MM.1S (cell line): ENCODE data around the gene PIGM.

Experiments used
- DNase-seq: peaks from one replicate; pipeline ENCODE4 v3.0.0-alpha.2; 2015
- H2AFZ ChIP-seq: fragments of 300-600 bp; sonication (generic); 2 replicates; pipeline ENCODE4 v1.6.0; 2016; ENCODE audit warnings: antibody characterized with exemption, low read length
- H3F3A ChIP-seq: fragments of 300-600 bp; sonication (generic); 2 replicates; pipeline ENCODE4 v1.6.1; 2016; ENCODE audit warnings: mild to moderate bottlenecking, antibody characterized with exemption, low read length, moderate library complexity, mixed read lengths; ENCODE audit not compliant: insufficient read depth
- H3K27ac ChIP-seq: fragments of 300-600 bp; sonication (generic); 2 replicates; pipeline ENCODE4 v1.5.1; 2016; ENCODE audit warnings: mild to moderate bottlenecking, low read length
- H3K27me3 ChIP-seq: fragments of 300-600 bp; sonication (generic); replicated peaks from 2 replicates; pipeline ENCODE4 v1.6.0; 2016; ENCODE audit warnings: low read length; ENCODE audit not compliant: insufficient read depth
- H3K36me3 ChIP-seq: fragments of 300-600 bp; sonication (generic); replicated peaks from 2 replicates; pipeline ENCODE4 v1.6.1; 2016; ENCODE audit warnings: mild to moderate bottlenecking, low read length, mixed read lengths; ENCODE audit not compliant: insufficient read depth
- H3K4me1 ChIP-seq: fragments of 300-600 bp; sonication (generic); 2 replicates; pipeline ENCODE4 v1.6.1; 2016; ENCODE audit warnings: low read length, mixed read lengths
- H3K4me2 ChIP-seq: fragments of 300-600 bp; sonication (generic); 2 replicates; pipeline ENCODE4 v1.6.0; 2016; ENCODE audit warnings: low read depth, low read length
- H3K4me3 ChIP-seq: fragments of 300-600 bp; sonication (generic); 2 replicates; pipeline ENCODE4 v1.5.1; 2016; ENCODE audit warnings: low read length, mixed read lengths
- H3K79me2 ChIP-seq: fragments of 300-600 bp; sonication (generic); 2 replicates; pipeline ENCODE4 v1.6.1; 2016; ENCODE audit warnings: mixed run types, low read length, mixed read lengths
- H3K9ac ChIP-seq: fragments of 300-600 bp; sonication (generic); 2 replicates; pipeline ENCODE4 v1.6.1; 2016; ENCODE audit warnings: low read length, mixed read lengths
- H3K9me2 ChIP-seq: fragments of 300-600 bp; sonication (generic); replicated peaks from 2 replicates; pipeline ENCODE4 v1.6.1; 2016; ENCODE audit warnings: mild to moderate bottlenecking, low read length, mixed read lengths; ENCODE audit not compliant: insufficient read depth
- H3K9me3 ChIP-seq: fragments of 300-600 bp; sonication (generic); replicated peaks from 2 replicates; pipeline ENCODE4 v1.6.1; 2016; ENCODE audit warnings: mild to moderate bottlenecking, low read length, mixed read lengths; ENCODE audit not compliant: insufficient read depth
- H4K20me1 ChIP-seq: fragments of 300-600 bp; sonication (generic); 2 replicates; pipeline ENCODE4 v1.6.1; 2016; ENCODE audit warnings: mild to moderate bottlenecking, low read length, moderate library complexity, mixed read lengths; ENCODE audit not compliant: insufficient read depth
- EZH2 ChIP-seq: fragments of 300-600 bp; sonication (generic); optimal IDR thresholded peaks from 2 replicates; pipeline ENCODE3; 2017; ENCODE audit warnings: low read depth, mild to moderate bottlenecking, antibody characterized with exemption, low read length, mixed read lengths
- EZH2phosphoT487 ChIP-seq: fragments of 300-600 bp; sonication (generic); IDR thresholded peaks from 2 replicates; pipeline ENCODE4 v1.6.1; 2018; ENCODE audit warnings: antibody characterized with exemption, low read length
- TF ChIP-seq, protein P1 (sequence below): fragments of 300-600 bp; sonication (generic); IDR thresholded peaks from 2 replicates; pipeline ENCODE4 v1.5.1; 2016; ENCODE audit warnings: antibody characterized with exemption, low read length, mixed read lengths

The PIGM gene

DNA sequence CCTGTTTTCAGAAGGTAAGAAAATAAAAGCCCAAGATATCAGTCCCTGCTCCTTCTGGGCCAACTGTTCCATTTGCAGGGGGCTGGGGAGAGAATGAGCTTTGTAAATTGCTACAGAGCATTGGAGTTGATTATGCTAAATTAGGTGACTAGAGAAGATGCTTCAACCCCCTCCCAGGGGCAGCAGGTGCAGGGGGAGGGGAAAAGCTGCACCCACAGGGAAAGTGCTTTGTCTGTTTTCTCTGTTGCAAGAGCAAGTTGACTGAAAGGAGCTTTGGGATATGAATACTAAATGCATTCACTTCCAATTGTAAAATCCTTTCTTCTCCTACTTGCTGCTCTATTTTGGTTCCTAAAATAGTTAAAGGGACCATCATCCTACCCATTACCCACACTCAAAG, 16.5 kb upstream of the PIGM start:
- H3K27ac ChIP-seq = no peak overlapping the region
- H3K27me3 ChIP-seq = peaks cover 12% of the 10 kb centered on the region; the same call in 1 of the 2 replicates
- H2AFZ ChIP-seq = no peak overlapping the region
- H3K9me2 ChIP-seq = no peaks in the 10 kb centered on the region
- no peak overlapping the region for H3K4me3 ChIP-seq
- H3K9ac ChIP-seq = no peak overlapping the region
- TF ChIP-seq EZH2phosphoT487 (no peak), EZH2 (no peak)
- TF ChIP-seq, protein P1, sequence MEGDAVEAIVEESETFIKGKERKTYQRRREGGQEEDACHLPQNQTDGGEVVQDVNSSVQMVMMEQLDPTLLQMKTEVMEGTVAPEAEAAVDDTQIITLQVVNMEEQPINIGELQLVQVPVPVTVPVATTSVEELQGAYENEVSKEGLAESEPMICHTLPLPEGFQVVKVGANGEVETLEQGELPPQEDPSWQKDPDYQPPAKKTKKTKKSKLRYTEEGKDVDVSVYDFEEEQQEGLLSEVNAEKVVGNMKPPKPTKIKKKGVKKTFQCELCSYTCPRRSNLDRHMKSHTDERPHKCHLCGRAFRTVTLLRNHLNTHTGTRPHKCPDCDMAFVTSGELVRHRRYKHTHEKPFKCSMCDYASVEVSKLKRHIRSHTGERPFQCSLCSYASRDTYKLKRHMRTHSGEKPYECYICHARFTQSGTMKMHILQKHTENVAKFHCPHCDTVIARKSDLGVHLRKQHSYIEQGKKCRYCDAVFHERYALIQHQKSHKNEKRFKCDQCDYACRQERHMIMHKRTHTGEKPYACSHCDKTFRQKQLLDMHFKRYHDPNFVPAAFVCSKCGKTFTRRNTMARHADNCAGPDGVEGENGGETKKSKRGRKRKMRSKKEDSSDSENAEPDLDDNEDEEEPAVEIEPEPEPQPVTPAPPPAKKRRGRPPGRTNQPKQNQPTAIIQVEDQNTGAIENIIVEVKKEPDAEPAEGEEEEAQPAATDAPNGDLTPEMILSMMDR = no peak
- H3K9me3 ChIP-seq = no peaks in the 10 kb centered on the region
- no peaks in the 10 kb centered on the region for H4K20me1 ChIP-seq
- no peaks in the 10 kb centered on the region for H3F3A ChIP-seq
- peaks cover 10% of the 10 kb centered on the region for H3K4me1 ChIP-seq
- no peak for DNase-seq
- no peaks in the 10 kb centered on the region for H3K79me2 ChIP-seq
- H3K36me3 ChIP-seq = no peaks in the 10 kb centered on the region
- H3K4me2 ChIP-seq = no peak overlapping the region

DNA sequence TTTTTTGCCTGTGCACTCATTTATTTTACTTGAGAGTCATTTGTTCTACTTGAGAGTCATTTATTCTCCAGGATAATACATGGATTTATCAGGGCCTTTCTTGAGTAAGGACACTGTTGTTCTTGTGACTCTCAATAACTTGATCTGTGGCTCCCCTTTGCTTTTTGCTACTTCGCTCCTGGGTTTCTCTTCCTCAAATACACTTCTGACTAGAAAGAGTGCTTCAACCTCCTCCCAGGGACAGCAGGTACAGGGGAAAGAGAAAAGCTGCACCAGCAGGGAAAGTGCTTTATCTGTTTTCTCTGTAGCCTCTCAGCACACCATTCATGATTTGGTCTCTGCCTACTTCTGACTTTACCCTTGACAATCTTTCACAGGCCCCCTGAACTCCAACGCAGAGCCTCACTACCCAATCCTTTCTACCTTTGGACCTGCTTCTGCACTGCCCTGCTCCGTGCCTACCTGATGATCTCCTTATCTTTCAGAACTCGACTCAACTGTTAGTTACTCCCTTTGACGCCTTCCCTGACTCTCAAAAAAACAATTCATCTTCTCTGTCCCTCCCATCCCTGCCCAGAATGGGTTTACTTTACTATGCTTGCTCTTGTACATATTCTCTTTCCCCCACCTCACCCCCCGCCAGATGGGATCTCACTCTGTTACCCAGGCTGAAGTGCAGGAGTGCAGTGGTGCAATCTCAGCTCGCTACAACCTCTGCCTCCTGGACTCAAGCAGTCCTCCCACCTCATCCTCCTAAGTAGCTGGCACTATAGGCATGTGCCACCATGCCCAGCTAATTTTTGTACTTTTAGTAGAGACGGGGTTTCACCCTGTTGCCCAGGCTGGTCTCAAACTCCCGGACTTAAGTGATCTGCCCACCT, 15.6 kb upstream of the PIGM start:
- no peaks in the 10 kb centered on the region for H3K79me2 ChIP-seq
- peak overlapping the region; percentile 44 for H3K4me3 ChIP-seq
- H3F3A ChIP-seq = no peaks in the 10 kb centered on the region
- TF ChIP-seq, protein P1 = no peak
- no peak for TF ChIP-seq EZH2
- TF ChIP-seq EZH2phosphoT487 = no peak
- DNase-seq = peak; percentile 33
- peak overlapping the region; percentile 54 for H2AFZ ChIP-seq
- no peaks in the 10 kb centered on the region for H3K36me3 ChIP-seq
- H3K4me1 ChIP-seq = peaks cover 10% of the 10 kb centered on the region
- no peak overlapping the region for H3K27ac ChIP-seq
- peak overlapping the region; percentile 77 for H3K4me2 ChIP-seq
- H3K9me2 ChIP-seq = no peaks in the 10 kb centered on the region
- H3K9me3 ChIP-seq = no peaks in the 10 kb centered on the region
- peak overlapping the region; percentile 23; the same call in 1 of the 2 replicates for H3K9ac ChIP-seq
- H3K27me3 ChIP-seq = peaks cover 9% of the 10 kb centered on the region; the same call in 1 of the 2 replicates
- no peaks in the 10 kb centered on the region for H4K20me1 ChIP-seq

DNA sequence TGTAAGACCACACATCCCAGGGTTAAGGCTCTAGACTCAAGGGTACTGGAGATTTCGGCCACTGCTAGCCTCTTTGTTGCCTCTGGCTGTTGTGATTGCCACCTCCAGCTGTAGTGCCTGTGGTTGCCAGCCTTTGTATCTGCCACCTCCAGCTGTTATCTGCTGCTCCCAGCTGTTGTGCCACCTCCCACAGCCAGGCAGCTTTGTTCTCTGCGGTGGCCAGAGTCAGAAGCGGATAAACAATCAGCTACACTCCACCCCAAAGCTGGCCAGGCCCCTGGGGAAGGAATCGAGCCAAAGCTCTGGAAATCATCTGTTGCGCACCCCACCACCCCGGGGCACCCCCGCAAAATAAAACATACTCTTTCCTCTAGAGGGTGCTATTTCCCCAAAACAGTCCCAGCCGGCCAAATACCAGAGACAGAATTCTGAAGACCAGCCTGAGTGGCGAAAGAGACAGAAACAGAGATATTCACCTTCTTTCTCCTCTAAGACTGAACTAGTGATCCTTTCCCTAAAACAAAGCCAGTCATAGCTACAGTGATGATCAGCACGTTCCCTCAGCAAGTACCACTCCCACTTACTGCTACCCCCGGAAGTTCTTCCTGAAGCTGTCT, 14.8 kb upstream of the PIGM start:
- Histone ChIP-seq H3K9ac (peak overlapping the region; percentile 23; the same call in 1 of the 2 replicates), H3K79me2 (no peaks in the 10 kb centered on the region), H3K36me3 (no peaks in the 10 kb centered on the region), H3K4me1 (peaks cover 10% of the 10 kb centered on the region), H3K4me2 (peak overlapping the region; percentile 77), H2AFZ (peak overlapping the region; percentile 54), H3K9me3 (no peaks in the 10 kb centered on the region), H3K9me2 (no peaks in the 10 kb centered on the region), H3F3A (no peaks in the 10 kb centered on the region), H3K4me3 (peak overlapping the region; percentile 44), H4K20me1 (no peaks in the 10 kb centered on the region), H3K27me3 (peaks cover 6% of the 10 kb centered on the region; the same call in 1 of the 2 replicates), H3K27ac (no peak overlapping the region)
- DNase-seq = peak; percentile 73
- TF ChIP-seq EZH2phosphoT487 = no peak
- TF ChIP-seq, protein P1 = peak; percentile 89
- TF ChIP-seq EZH2 = no peak
